Activated naive CD8-positive, alpha-beta T cell (primary cell): ENCODE results near the gene ZNF665.
"Not testable (repeated sequence)": the region's sequence is repeated elsewhere in the genome, so short reads cannot be mapped to it uniquely, and the experiment has no call there.

ENCODE experiments used
- H3K27ac Mint-ChIP-seq: one replicate; pipeline ENCODE4 v1.8.0; 2021; ENCODE audit warnings: mixed read lengths
- H3K27me3 Mint-ChIP-seq: one replicate; pipeline ENCODE4 v1.8.0; 2021; ENCODE audit warnings: mixed read lengths
- H3K36me3 Mint-ChIP-seq: one replicate; pipeline ENCODE4 v1.8.0; 2021; ENCODE audit warnings: mixed read lengths
- H3K4me1 Mint-ChIP-seq: one replicate; pipeline ENCODE4 v1.8.0; 2021; ENCODE audit warnings: low read depth, mixed read lengths
- H3K4me3 Mint-ChIP-seq: one replicate; pipeline ENCODE4 v1.8.0; 2021; ENCODE audit warnings: mild to moderate bottlenecking, mixed read lengths
- H3K9me3 Mint-ChIP-seq: one replicate; pipeline ENCODE4 v1.8.0; 2021; ENCODE audit warnings: low read depth, mixed read lengths

Gene ZNF665

GRCh38 chr19:53130506-53130905 is 62.7 kb downstream of the ZNF665 start:
- Mint-ChIP-seq H3K27me3 (peaks cover 11% of the 10 kb centered on the region), H3K4me1 (peaks cover 8% of the 10 kb centered on the region), H3K9me3 (peaks cover 22% of the 10 kb centered on the region), H3K36me3 (peaks cover 31% of the 10 kb centered on the region), H3K27ac (no peak overlapping the region), H3K4me3 (no peak overlapping the region)

GRCh38 chr19:53126733-53127526 is 66.2 kb downstream of the ZNF665 start:
- Mint-ChIP-seq H3K27me3 (peaks cover 10% of the 10 kb centered on the region), H3K36me3 (peaks cover 34% of the 10 kb centered on the region), H3K9me3 (peaks cover 27% of the 10 kb centered on the region)
- not testable (repeated sequence) for H3K4me1 Mint-ChIP-seq, H3K4me3 Mint-ChIP-seq, H3K27ac Mint-ChIP-seq

GRCh38 chr19:53123400-53123799 is 69.8 kb downstream of the ZNF665 start:
- Mint-ChIP-seq H3K27me3 (peaks cover 5% of the 10 kb centered on the region), H3K27ac (no peak overlapping the region), H3K4me3 (no peak overlapping the region), H3K36me3 (peaks cover 28% of the 10 kb centered on the region), H3K9me3 (peaks cover 17% of the 10 kb centered on the region), H3K4me1 (no peaks in the 10 kb centered on the region)
